ENCODE measurements around the gene TMTC2.

TMTC2 gene

DNA sequence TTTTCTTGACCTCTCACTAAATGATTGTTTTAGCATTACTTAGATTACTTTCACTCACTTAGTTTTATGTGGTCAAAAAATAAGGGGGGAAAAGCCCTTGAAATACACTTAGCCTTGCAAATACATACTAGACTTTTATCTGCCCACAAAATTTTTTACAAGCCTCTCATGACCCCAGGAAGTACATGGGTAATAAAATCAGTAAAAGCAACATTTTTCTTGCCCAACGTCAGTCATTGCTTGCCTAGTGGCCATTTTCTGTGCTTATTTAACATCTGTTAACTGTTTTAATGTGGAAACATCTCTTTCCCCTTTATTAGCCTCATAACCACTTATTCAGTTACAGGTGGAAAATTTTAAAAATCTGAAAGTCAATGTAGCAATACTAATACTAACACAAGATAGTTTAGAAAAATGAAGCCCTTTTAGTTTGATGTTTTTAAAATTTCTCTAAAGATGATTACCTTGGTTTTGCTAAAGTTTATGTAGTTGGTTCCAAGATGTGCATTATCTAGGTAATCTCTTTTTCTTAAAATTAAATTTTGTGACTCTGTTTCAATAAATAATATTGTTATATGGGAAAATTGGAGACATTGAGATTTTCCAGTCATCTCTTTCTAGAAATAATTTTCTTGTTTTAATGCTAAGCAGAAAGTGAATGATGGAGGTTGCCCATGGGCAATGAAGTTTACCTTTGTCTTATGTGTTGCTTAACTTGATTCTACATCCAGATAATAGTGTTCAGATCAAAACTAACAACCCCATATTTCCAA lies 175.5 kb downstream of the TMTC2 start:
- no peak overlapping the region for H3K4me3 ChIP-seq (ENCODE audit: low read length)
- no peak for DNase-seq (ENCODE audit: low read depth)
- TF ChIP-seq, protein P1, sequence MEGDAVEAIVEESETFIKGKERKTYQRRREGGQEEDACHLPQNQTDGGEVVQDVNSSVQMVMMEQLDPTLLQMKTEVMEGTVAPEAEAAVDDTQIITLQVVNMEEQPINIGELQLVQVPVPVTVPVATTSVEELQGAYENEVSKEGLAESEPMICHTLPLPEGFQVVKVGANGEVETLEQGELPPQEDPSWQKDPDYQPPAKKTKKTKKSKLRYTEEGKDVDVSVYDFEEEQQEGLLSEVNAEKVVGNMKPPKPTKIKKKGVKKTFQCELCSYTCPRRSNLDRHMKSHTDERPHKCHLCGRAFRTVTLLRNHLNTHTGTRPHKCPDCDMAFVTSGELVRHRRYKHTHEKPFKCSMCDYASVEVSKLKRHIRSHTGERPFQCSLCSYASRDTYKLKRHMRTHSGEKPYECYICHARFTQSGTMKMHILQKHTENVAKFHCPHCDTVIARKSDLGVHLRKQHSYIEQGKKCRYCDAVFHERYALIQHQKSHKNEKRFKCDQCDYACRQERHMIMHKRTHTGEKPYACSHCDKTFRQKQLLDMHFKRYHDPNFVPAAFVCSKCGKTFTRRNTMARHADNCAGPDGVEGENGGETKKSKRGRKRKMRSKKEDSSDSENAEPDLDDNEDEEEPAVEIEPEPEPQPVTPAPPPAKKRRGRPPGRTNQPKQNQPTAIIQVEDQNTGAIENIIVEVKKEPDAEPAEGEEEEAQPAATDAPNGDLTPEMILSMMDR (conservative IDR thresholded peaks at IDR 0.05; ENCODE audit: low read depth, low read length), result no peak

DNA sequence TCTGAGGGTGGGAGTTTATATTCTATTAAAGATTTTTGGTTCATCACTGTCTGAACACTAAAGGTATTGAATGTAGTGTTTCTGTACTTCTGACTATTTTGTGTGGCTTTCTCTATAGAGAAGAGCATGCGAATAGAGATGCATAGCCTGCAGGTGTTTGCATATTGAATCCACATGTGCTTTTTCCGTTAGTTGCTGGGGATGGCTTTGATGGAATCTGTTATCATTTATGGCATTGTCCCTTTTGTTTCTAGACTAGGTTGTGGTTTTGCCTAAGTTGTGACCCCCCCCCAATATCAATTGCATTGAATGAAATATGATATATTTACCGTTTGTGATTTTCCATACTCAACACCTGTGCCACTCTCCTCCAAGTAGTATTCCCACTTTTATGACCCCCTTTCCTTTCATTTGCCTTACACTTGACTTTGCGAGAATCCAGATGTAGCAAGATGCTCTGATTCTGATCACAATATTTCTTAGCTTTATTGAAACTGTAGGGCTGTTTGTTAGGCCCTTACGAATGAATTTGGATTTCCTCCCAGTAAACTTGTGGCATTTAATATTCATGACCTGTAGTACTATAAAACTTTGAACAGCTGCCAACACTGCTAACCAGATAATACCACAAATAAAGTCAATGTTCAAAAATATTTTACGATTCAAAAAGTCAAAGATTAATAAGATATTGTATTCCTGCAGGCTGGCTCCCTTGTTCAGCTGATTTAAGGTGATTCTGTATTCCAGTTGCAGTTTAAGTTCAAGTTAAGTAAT lies 176.4 kb downstream of the TMTC2 start:
- no peak for DNase-seq (ENCODE audit: low read depth)
- TF ChIP-seq, protein P1 (conservative IDR thresholded peaks at IDR 0.05; ENCODE audit: low read depth, low read length), result no peak
- no peak overlapping the region for H3K4me3 ChIP-seq (ENCODE audit: low read length)

GRCh38 chr12:82866227-82866775 lies 179.6 kb downstream of the TMTC2 start:
- TF ChIP-seq, protein P1 (conservative IDR thresholded peaks at IDR 0.05; ENCODE audit: low read depth, low read length), result no peak
- no peak overlapping the region for H3K4me3 ChIP-seq (ENCODE audit: low read length)
- no peak for DNase-seq (ENCODE audit: low read depth)

GRCh38 chr12:82866946-82867345 lies 180.2 kb downstream of the TMTC2 start:
- no peak overlapping the region for H3K4me3 ChIP-seq (ENCODE audit: low read length)
- TF ChIP-seq, protein P1 (conservative IDR thresholded peaks at IDR 0.05; ENCODE audit: low read depth, low read length), result no peak
- no peak for DNase-seq (ENCODE audit: low read depth)

GRCh38 chr12:82867762-82868500 lies 181.2 kb downstream of the TMTC2 start:
- no peak for DNase-seq (ENCODE audit: low read depth)
- TF ChIP-seq, protein P1 (conservative IDR thresholded peaks at IDR 0.05; ENCODE audit: low read depth, low read length), result no peak
- no peak overlapping the region for H3K4me3 ChIP-seq (ENCODE audit: low read length)

DNA sequence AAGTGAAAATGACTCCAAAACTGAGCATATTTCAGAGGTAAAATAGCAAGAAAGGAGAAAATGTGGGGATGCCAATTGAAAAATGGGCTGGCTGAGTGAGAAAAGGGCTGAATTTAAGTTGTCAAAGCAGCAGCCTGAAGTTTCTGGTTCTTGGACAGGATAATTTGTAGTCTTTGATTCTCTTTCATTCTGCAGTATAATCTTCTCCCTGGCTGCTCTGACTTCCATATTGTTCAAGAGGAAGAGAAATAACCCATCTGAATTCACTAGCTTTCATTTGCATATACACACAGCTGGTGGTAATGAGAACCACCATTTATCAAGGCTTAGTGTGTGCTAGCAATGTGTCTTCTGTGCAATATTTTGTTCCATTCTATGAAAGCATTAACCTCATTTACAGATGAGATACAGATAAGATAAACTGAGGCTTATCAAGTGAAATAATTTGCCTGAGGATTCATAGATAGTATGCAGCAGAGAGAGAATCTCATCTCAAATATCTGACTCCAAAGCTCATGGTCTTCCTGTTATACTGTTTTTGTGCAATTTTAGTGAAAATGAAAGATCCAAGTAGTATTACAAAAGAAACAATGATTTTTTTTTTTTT lies 184.2 kb downstream of the TMTC2 start:
- H3K4me3 ChIP-seq (ENCODE audit: low read length), result no peak overlapping the region
- TF ChIP-seq, protein P1 (conservative IDR thresholded peaks at IDR 0.05; ENCODE audit: low read depth, low read length), result no peak
- DNase-seq (ENCODE audit: low read depth), result no peak

All from retinal pigment epithelial cell (primary cell).